Activated naive CD8-positive, alpha-beta T cell treated with anti-CD3 and anti-CD28 coated beads, Interleukin-2, amount 50 U/mL, for 16 hours (primary cell): Measurements from ENCODE around the gene PDE4C.

Experiments used
- DNase-seq: peaks from one replicate; pipeline ENCODE4 v3.0.0-alpha.2; 2020; ENCODE audit warnings: low read depth, low spot score

Gene PDE4C

DNA sequence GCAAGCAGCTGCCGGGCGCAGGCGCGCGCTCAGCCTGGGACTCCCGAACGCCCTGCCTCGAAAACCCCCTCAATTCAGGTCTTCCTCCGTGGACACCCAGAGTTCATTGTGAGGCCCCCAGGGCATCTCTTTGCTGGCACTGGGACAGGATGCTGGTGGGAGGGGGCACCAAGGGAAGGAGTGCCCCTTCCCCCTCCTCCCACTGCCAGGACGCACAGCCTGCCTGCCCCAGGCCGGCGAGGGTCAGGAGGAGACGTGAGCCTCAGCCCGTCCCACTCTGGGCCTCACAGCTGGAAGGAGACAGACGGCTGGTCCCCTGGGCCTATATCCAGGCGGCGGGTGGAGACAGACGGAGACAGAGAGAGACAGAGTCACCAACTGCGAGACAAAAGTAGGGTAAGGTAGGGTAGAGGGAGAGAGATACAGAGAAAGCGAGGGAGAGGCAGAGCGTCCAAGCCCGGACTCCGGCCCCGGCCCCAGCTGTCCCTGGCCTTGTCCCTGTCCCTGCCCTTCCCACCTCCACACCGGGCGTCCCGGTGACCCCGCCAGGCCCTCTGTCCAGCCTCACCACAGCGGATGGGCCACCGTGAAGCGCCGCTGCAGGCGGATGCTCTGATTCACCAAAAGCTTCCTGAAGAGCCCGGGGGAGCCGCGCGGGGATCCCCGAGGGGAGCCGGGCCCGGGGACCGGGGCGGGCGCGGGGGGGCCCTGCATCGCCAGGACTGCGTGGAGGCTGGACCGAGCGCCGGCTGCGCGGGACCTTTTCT is at the start of gene PDE4C:
TSS of gene PDE4C (minus strand) at position 737 of the 767 bp plus-strand sequence. CDS start at position 714, 23 bp downstream.
- no peak for DNase-seq

- DNase-seq: no peak
Observed at GRCh38 chr19:18274781-18275356, 48.6 kb upstream of the PDE4C start.

- DNase-seq: no peak
Observed at GRCh38 chr19:18274219-18274780, 48.1 kb upstream of the PDE4C start, which contains the start of gene IQCN. TSS of gene IQCN (minus strand) at chr19:18274452. CDS start at chr19:18269478, 4,974 bp downstream.

DNA sequence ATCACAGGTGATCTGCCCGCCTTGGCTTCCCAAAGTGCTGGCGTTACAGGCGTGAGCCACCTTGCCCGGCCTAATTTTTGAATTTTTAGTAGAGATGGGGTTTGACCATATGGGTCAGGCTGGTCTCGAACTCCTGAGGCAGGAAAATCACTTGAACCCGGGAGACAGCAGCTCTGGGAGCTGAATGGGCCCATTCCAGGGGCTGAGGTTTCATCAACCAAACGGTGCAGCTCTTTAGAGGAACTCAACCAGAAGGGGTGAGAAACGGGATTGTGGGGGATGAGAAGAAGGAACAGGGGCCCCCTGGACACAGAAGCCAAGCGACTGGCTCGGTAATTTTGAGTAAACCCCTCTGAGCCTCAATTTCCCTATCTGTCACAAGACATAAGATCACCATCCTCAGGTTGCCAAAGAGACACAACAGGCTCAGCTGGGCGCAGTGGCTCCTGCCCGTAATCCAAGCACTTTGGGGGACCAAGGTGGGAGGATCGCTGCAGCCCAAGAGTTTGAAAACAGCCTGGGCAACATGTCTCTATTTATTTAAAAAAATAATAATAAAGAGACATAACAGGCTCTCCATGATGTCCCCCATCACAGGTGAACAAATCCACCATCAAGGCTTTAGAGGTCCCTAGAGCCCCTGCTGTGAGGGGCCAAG is 47.5 kb upstream of the PDE4C start:
- DNase-seq: no peak

DNA sequence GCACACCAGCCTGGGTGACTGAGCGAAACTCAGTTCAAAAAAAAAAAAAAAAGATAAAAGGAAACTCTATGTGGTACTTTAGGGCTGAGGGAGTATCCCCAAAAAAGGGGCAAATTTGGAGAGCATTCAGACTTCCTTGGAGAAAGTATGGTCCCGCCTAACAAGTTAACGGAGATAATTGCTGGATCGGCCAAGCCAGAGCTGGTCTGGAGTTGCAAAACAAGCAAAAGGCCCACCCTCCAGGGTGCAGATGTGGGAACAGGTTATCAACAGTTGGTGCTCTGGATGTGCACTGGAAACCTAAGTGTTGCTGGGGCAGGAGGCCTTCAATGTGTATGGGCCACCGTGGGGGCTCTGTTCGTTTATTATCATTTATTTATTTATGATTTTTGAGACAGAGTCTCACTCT is 45.2 kb upstream of the PDE4C start:
- DNase-seq: no peak

GRCh38 chr19:18270326-18270725 is 44.1 kb upstream of the PDE4C start:
- DNase-seq: no peak

- DNase-seq: no peak
Observed at GRCh38 chr19:18269070-18269723, 43.0 kb upstream of the PDE4C start.

DNA sequence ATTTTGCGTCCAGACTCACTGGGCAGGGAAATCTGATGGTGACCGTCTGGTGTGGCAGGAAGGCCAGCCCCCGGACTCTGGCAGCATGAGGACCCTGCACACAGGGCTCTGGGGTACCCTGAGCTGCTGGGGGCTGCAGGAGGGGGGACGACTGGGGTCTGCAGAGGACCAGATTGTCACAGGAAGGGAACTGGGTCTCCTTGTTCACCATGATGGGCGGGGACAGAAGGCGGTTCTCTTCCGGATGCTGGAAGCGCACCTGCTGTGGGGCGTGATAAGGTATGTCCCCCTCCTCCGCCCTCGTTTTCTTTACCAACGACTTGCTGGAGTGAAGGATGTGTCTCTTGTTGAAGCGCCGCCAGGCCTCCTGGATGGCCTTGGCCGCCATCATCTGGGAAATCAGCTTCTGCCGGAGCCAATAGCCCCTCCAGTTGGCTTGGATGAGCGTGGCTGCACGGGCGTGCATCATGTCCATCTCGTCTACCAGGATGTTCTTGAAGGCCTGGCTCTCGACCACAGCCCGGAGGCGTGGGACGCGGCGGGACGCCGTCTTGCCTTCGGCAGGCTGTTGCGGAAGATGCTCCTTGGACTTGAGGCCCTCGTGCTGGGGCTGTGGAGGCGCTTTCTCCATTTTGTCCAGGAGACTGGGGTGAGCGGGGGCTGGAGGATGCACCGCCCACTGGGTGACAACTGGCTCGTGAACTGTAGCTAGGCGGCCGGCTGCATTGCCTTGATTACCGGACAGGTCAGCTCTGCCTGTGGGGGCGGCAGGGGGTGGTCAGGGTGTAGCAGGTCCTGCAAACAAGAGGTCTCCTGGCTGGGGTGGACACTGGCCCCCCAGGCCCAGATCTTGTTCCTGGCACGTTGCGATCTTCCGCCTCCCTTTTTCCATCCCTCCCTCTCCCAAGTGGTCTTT is 40.8 kb upstream of the PDE4C start:
- no peak for DNase-seq

DNA sequence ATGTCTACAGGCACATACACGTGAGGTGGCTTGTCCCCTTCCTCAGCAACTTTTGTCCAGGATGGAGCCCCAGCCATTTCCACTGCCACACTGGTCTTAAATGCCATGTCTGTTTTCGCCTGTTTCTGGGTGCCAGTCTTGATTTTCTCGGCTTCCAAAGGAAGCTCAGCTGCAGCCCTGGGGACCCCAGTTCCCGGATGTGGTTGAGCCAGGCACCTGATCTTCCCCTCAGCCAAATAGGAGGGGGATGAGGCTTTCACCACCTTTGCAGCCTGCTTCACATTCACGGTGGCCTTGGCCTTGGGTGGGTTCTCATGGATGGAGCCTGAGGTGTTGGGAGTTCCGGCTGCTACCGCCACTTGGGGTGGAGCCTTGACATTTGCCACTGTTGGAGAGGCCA is 39.3 kb upstream of the PDE4C start:
- DNase-seq: no peak

- no peak for DNase-seq
Observed at GRCh38 chr19:18264971-18265540, 38.8 kb upstream of the PDE4C start.

DNA sequence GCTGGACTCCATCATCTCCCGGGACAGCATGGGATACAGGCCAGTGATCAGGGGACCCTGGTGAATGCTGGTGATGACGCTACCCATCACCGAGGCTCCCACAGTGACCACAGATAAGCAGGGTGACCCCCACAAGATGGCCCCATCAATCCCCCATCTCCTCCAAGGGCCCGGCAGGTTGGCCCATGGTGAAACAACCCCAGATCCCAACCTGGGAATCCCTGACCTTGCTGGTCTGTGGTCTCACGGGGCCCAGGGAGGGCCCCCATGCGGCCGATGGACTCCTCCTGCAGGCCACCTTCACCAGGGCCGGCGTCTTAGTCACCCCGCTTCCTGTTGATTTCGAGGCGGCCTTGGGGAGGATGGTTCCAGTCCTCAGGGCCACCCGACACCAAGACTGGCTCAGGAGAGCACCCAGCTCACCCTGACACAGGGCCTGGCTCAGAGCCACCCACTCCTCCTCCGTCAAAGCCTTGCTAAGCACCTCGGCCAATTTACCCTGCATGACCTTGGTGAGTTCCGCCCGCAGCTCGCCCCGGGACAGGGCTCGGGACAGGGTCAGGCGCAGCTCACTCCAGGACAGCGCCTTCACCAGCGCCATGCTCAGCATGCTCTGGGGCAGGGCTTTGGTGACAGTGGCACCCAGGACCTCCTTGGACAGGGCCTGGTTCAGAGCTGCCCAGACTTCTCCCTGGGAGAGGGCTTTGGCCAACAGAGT is 38.1 kb upstream of the PDE4C start:
- no peak for DNase-seq

DNA sequence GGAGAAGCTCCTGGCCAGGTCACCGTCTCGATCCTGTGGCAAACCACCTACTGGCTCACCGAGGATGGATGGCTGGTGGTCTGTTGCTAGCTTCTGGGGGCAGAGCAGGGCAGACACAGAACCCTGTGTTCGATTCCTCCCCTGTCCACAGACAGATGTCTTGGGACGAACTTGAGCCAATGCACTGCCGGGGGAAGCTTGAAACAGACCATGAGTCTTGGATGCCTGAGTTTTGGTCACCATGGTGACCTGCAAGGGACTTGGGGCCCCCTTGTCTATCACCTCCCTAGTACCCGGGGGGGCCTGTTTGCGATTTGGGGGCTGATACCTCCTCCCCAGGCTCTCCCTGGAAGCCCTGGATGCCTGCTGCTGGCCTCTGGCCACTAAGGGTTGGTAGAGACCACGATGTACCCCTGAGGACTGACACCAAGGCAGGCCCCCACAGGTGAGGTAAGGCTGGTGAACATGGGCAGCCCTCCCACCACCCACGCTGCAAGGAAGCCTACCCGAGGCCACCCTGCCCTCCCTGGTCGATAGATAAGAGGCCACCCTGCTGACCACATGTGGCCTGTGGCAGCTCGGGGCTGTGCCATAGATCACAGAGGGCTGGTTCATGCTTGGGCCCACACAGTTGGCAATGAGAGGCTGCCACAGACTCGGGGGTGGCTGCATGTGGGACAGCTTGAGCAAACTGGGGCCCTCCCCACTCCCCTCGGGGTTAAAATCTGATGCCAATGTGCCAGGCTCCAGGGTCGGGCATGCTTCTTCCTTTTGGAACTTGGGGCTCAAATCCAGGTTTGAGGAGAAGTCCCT is 37.3 kb upstream of the PDE4C start:
- no peak for DNase-seq

- no peak for DNase-seq
Observed at GRCh38 chr19:18262917-18263316, 36.7 kb upstream of the PDE4C start.

DNA sequence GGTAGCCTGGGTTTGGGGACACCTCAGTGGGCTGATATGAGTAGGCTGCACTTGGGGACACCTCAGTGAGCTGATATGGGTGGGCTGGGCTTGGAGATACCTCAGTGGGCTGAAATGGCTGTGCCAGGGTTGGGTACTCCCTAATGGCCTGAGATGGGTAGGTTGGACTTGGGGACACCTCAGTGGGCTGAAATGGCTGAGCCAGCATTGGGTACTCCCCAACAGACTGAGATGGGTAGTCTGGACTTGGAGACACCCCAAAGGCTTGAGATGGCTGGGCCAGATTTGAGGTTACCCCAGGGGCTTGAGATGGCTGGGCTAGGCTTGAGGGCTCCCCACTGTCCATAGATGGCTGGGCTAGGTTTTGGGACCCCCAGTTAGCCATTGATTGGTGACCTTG is 35.9 kb upstream of the PDE4C start:
- no peak for DNase-seq

DNA sequence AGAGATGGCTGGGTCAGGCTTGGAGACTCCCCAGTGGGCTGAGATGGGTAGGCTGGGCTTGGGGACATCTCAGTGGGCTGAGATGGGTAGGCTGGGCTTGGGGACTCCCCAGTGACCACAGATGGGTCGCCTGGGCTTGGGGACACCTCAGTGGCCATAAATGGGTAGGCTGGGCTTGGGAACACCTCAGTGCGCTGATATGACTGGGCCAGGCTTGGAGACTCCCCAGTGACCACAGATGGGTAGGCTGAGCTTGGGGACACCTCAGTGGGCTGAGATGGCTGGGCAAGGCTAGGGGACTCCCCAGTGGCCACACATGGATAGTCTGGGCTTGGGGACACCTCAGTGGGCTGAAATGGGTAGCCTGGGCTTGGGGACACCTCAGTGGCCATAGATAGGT is 35.2 kb upstream of the PDE4C start:
- no peak for DNase-seq

GRCh38 chr19:18259893-18260292 is 33.7 kb upstream of the PDE4C start:
- DNase-seq: no peak

DNA sequence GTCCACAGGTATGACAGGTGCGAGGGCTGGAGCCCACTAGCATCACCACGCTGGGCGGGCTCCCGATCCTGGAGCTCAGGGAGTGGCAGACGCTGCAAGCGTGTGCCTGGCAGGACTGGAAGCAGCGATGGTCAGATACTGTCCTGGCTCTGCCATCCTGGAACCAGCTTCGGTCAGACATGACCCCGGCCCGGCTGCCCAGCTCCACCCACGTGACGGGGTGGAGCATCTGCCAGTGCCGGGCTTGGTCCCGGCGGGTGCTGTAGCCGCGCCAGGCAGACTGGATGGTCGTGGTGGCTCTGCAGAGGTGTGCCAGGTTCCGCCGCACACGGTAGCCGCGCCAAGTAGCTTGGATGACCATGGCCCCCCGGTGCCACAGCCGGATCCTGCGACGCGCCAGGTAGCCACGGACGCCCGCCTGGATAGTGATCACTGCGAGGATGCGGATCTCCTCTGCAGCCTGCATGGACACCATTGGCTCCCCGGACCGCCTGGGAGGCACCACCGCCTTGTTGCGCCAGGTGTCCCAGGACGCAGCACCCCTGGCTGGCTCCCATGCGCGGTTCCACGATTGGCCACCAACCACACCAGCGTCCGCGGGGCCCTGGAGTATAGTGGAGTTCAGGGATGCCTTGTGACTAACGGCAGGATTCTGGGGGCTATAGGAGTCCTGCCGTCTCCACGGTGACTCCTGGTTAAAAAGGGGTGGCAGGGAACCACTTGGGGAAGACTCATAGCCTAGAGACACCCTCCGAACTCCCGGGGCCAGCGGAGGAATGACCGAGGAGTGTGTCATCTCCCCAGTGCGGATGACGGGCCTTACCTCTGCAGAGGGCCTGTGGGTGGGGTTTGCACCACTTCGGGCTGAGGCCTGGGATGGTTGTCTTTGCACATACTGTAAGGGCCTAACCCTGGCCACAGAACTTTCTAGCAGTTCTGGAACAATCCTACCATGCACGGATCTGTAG is 31.5 kb upstream of the PDE4C start:
- DNase-seq: no peak
